Mesendoderm (in vitro differentiated cells): ENCODE measurements around the gene SEMA7A.

Experiments used
- DNase-seq: peaks from one replicate; pipeline ENCODE4 v3.0.0; 2013
- H2AK5ac ChIP-seq: 2 replicates; pipeline ENCODE4 v1.6.1; 2013; ENCODE audit warnings: low read length, inconsistent platforms
- H2BK120ac ChIP-seq: 2 replicates; pipeline ENCODE4 v1.6.1; 2013; ENCODE audit warnings: low read depth, mild to moderate bottlenecking, low read length, moderate library complexity, mixed read lengths
- H2BK15ac ChIP-seq: replicated peaks from 2 replicates; pipeline ENCODE4 v1.6.1; 2013; ENCODE audit warnings: low read depth, mild to moderate bottlenecking, moderate library complexity
- H2BK5ac ChIP-seq: 2 replicates; pipeline ENCODE4 v1.6.1; 2013; ENCODE audit warnings: low read length, inconsistent platforms
- H3K18ac ChIP-seq: 2 replicates; pipeline ENCODE4 v1.6.1; 2013; ENCODE audit warnings: mild to moderate bottlenecking, low read length, mixed read lengths
- H3K23ac ChIP-seq: one replicate; pipeline ENCODE4 v1.6.1; 2013; ENCODE audit warnings: low read length
- H3K27ac ChIP-seq: 2 replicates; pipeline ENCODE4 v1.5.1; 2013; ENCODE audit warnings: low read depth, mild to moderate bottlenecking, inconsistent platforms, low read length, moderate library complexity
- H3K27me3 ChIP-seq: 2 replicates; pipeline ENCODE4 v1.6.1; 2013; ENCODE audit warnings: low read length, control low read depth, mild to moderate bottlenecking, inconsistent platforms; ENCODE audit not compliant: insufficient read depth, poor library complexity
- H3K36me3 ChIP-seq: 2 replicates; pipeline ENCODE4 v1.6.1; 2013; ENCODE audit warnings: low read length, inconsistent platforms; ENCODE audit not compliant: control insufficient read depth, insufficient read depth
- H3K4ac ChIP-seq: one replicate; pipeline ENCODE4 v1.6.1; 2013; ENCODE audit warnings: low read depth, mild to moderate bottlenecking, low read length, moderate library complexity
- H3K4me1 ChIP-seq: 2 replicates; pipeline ENCODE4 v1.6.1; 2013; ENCODE audit warnings: low read depth, low read length, inconsistent platforms; ENCODE audit not compliant: control insufficient read depth
- H3K4me2 ChIP-seq: 2 replicates; pipeline ENCODE4 v1.6.1; 2013; ENCODE audit warnings: low read length
- H3K4me3 ChIP-seq: 2 replicates; pipeline ENCODE4 v1.5.1; 2013; ENCODE audit warnings: mild to moderate bottlenecking, low read length
- H3K56ac ChIP-seq: one replicate; pipeline ENCODE4 v1.6.1; 2013; ENCODE audit warnings: low read length
- H3K79me1 ChIP-seq: 2 replicates; pipeline ENCODE4 v1.6.1; 2013; ENCODE audit warnings: low read length, inconsistent platforms
- H3K79me2 ChIP-seq: 2 replicates; pipeline ENCODE4 v1.6.1; 2013; ENCODE audit warnings: mild to moderate bottlenecking, low read length; ENCODE audit not compliant: control insufficient read depth, insufficient read depth
- H3K9ac ChIP-seq: 2 replicates; pipeline ENCODE4 v1.6.1; 2013; ENCODE audit warnings: low read length, inconsistent platforms
- H4K5ac ChIP-seq: one replicate; pipeline ENCODE4 v1.6.1; 2013; ENCODE audit warnings: low read length
- H4K8ac ChIP-seq: one replicate; pipeline ENCODE4 v1.6.1; 2013; ENCODE audit warnings: low read depth, mild to moderate bottlenecking, control low read depth, low read length, moderate library complexity
- WGBS: extraction: QIAGEN DNeasy Blood & Tissue Kit; methylation state at CpG from one replicate; pipeline ENCODE4 v1.1.7; 2013; ENCODE audit warnings: low lambda C conversion rate, missing lambda C conversion rate; ENCODE audit not compliant: insufficient coverage; ENCODE audit errors: extremely low coverage; 5-methylcytosine and 5-hydroxymethylcytosine counted together

Gene SEMA7A

GRCh38 chr15:74399100-74399499 is 34.7 kb downstream of the SEMA7A start:
- Histone ChIP-seq H3K36me3 (no peaks in the 10 kb centered on the region), H3K4me1 (no peaks in the 10 kb centered on the region), H3K27me3 (no peaks in the 10 kb centered on the region), H2BK15ac (no peak overlapping the region), H3K4me2 (no peak overlapping the region), H3K79me1 (no peaks in the 10 kb centered on the region), H2AK5ac (no peak overlapping the region), H3K4ac (no peak overlapping the region), H3K18ac (no peak overlapping the region), H3K27ac (no peak overlapping the region), H2BK5ac (no peak overlapping the region), H3K79me2 (no peaks in the 10 kb centered on the region), H3K9ac (no peak overlapping the region), H4K8ac (no peak overlapping the region), H3K23ac (no peak overlapping the region), H3K4me3 (no peak overlapping the region), H4K5ac (no peak overlapping the region), H3K56ac (no peak overlapping the region), H2BK120ac (no peak overlapping the region)
- WGBS = no CpG with 5 or more reads among the region's 3 CpGs
- DNase-seq = no peak

GRCh38 chr15:74398183-74398582 is 35.6 kb downstream of the SEMA7A start:
- no peak overlapping the region for H3K4ac ChIP-seq
- H3K79me1 ChIP-seq = no peaks in the 10 kb centered on the region
- H3K4me3 ChIP-seq = no peak overlapping the region
- H2AK5ac ChIP-seq = no peak overlapping the region
- no peaks in the 10 kb centered on the region for H3K27me3 ChIP-seq
- no peak overlapping the region for H3K4me2 ChIP-seq
- no peak overlapping the region for H3K56ac ChIP-seq
- H3K9ac ChIP-seq = no peak overlapping the region
- no peaks in the 10 kb centered on the region for H3K79me2 ChIP-seq
- no peak overlapping the region for H4K5ac ChIP-seq
- no CpG with 5 or more reads among the region's 5 CpGs for WGBS
- no peak overlapping the region for H2BK15ac ChIP-seq
- no peak overlapping the region for H2BK120ac ChIP-seq
- H2BK5ac ChIP-seq = no peak overlapping the region
- no peak overlapping the region for H3K27ac ChIP-seq
- DNase-seq = no peak
- no peak overlapping the region for H3K18ac ChIP-seq
- H3K4me1 ChIP-seq = no peaks in the 10 kb centered on the region
- H4K8ac ChIP-seq = no peak overlapping the region
- H3K36me3 ChIP-seq = no peaks in the 10 kb centered on the region
- no peak overlapping the region for H3K23ac ChIP-seq

GRCh38 chr15:74397239-74398068 is 36.3 kb downstream of the SEMA7A start:
- Histone ChIP-seq H3K27ac (no peak overlapping the region), H3K4me3 (no peak overlapping the region), H3K23ac (no peak overlapping the region), H2BK15ac (no peak overlapping the region), H3K4me1 (no peaks in the 10 kb centered on the region), H3K79me1 (no peaks in the 10 kb centered on the region), H4K8ac (no peak overlapping the region), H2BK5ac (no peak overlapping the region), H2BK120ac (no peak overlapping the region), H3K79me2 (no peaks in the 10 kb centered on the region), H4K5ac (no peak overlapping the region), H3K9ac (no peak overlapping the region), H3K4ac (no peak overlapping the region), H3K18ac (no peak overlapping the region), H3K27me3 (no peaks in the 10 kb centered on the region), H2AK5ac (no peak overlapping the region), H3K36me3 (no peaks in the 10 kb centered on the region), H3K56ac (no peak overlapping the region), H3K4me2 (no peak overlapping the region)
- WGBS = no CpG with 5 or more reads among the region's 6 CpGs
- DNase-seq = no peak

- H2AK5ac ChIP-seq = peak overlapping the region; percentile 82
- no peak overlapping the region for H4K5ac ChIP-seq
- H3K56ac ChIP-seq = peak overlapping the region; percentile 15
- H3K9ac ChIP-seq = no peak overlapping the region
- no peak overlapping the region for H3K18ac ChIP-seq
- no peak overlapping the region for H3K23ac ChIP-seq
- no peak overlapping the region for H2BK120ac ChIP-seq
- H4K8ac ChIP-seq = no peak overlapping the region
- no peaks in the 10 kb centered on the region for H3K27me3 ChIP-seq
- H3K4me2 ChIP-seq = no peak overlapping the region
- no peak overlapping the region for H2BK15ac ChIP-seq
- H3K36me3 ChIP-seq = no peaks in the 10 kb centered on the region
- H2BK5ac ChIP-seq = no peak overlapping the region
- no peak overlapping the region for H3K4ac ChIP-seq
- no peak overlapping the region for H3K27ac ChIP-seq
- no CpG with 5 or more reads among the region's 9 CpGs for WGBS
- no peaks in the 10 kb centered on the region for H3K79me2 ChIP-seq
- no peak overlapping the region for H3K4me3 ChIP-seq
- peak; percentile 61 for DNase-seq
- H3K79me1 ChIP-seq = no peaks in the 10 kb centered on the region
- no peaks in the 10 kb centered on the region for H3K4me1 ChIP-seq
Measured at GRCh38 chr15:74396445-74397238, 37.1 kb downstream of the SEMA7A start.

GRCh38 chr15:74396146-74396438 is 37.7 kb downstream of the SEMA7A start:
- H3K4me3 ChIP-seq = no peak overlapping the region
- no peak overlapping the region for H3K18ac ChIP-seq
- H3K36me3 ChIP-seq = no peaks in the 10 kb centered on the region
- no peak overlapping the region for H4K8ac ChIP-seq
- no peak overlapping the region for H3K27ac ChIP-seq
- no peaks in the 10 kb centered on the region for H3K4me1 ChIP-seq
- no peaks in the 10 kb centered on the region for H3K79me1 ChIP-seq
- no peak overlapping the region for H3K56ac ChIP-seq
- no peak overlapping the region for H3K23ac ChIP-seq
- H2BK120ac ChIP-seq = no peak overlapping the region
- no peak for DNase-seq
- no peak overlapping the region for H2AK5ac ChIP-seq
- H3K4ac ChIP-seq = no peak overlapping the region
- no peak overlapping the region for H3K4me2 ChIP-seq
- H2BK15ac ChIP-seq = no peak overlapping the region
- H3K79me2 ChIP-seq = no peaks in the 10 kb centered on the region
- H2BK5ac ChIP-seq = no peak overlapping the region
- no peak overlapping the region for H3K9ac ChIP-seq
- no peaks in the 10 kb centered on the region for H3K27me3 ChIP-seq
- H4K5ac ChIP-seq = no peak overlapping the region
- WGBS = no CpG with 5 or more reads among the region's 10 CpGs
